Fibroblast of skin of left biceps (primary cell): ENCODE data around the gene NUCKS1.

Experiments
- DNase-seq, 2 experiments: peaks; one replicate each; pipeline ENCODE4 v3.0.0-alpha.2; 2013; ENCODE audit warnings: low read depth in 2 of 2

Gene NUCKS1

DNA sequence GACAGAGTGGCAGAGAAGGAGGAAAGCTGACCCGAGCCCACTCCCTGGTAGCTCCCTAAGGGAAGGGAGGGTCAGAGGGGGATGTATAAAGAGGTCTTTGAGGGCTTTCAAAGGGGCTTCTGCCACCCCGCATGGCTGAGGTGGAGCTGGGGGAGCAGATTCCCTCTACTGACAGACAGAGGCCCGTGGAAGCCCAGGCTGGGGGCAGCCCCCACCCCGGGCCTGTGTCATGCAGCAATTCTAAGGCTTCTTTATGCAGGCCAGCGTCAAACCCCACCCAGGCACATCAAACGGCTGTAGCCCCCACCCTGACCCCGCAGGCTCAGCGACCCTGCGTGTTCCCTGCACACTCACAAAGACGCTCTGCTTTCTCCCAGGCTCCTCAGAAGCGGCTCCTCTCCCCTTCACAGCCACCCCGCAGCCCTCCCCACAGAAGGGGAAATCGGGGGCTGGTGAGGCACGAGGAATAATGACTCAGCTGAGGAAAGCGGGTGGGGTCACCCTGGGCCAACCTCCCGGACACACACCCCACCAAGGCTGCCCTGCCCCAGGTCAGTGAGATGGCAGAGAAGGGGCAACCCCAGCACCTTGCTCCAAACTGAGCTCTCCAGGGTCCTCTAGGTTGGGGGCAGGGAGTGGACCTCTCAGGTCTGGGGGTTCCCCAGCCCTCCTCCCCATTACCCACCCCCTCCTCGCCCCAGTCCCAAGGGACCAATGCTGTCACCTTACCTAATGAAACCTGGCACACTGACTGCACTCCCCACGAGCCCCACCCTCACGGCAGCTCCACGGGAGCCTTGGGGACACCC, 80.4 kb downstream of the NUCKS1 start:
- DNase-seq, result no peak

DNA sequence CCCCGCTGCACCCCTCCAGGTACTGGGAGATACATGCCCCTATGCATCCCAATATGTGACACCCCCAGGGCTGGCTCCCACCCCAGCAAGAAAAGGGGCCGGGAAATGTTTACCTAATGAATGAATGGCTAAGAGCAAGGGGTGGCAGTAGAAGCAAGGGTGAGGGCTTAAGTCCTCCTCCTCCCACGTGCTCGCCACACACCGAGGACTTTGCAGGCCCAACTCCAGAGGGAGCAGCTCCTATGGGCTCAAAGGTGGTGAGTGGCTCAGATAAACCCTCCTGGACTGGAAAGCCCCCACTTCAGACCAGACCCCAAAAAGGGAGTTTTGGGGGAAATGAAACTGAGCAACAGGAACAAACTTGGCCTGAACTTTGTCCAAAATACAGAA, 81.0 kb downstream of the NUCKS1 start:
- DNase-seq, result no peak

DNA sequence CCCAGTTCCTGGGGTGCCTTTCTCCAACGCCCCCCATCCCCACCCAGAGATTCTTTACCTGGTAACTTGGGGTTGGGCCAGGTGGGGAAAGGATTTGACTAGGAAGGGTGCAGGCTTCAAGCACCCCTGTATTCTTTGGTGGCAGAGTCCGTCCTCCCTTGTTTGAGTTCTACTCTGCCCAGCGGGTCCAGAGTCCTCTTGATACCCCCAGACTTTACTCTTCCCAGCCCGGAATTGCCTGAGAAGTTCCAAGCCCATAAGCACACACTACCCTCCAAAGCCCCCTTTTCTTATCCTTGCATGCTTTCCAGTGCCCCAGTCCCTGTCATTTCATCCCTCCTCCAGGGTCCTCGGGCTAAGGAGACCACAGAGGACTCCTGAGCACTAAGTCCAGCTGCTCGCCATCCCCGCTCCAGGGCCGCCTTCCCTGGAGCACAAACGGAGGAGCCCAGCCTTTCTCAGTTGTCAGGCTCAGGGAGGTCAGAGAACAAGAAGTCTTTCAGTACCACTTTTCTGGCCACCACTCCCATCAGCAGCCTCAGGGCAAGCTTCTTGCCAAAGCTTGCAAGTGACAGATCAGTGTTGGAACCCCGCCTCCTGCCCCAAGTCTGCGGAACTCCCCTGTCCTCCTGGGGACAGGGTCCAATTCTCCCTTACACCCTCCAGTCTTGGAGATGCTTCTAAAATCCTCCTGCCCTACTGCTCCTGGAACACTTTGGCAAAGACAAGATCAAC, 81.9 kb downstream of the NUCKS1 start:
- no peak for DNase-seq

DNA sequence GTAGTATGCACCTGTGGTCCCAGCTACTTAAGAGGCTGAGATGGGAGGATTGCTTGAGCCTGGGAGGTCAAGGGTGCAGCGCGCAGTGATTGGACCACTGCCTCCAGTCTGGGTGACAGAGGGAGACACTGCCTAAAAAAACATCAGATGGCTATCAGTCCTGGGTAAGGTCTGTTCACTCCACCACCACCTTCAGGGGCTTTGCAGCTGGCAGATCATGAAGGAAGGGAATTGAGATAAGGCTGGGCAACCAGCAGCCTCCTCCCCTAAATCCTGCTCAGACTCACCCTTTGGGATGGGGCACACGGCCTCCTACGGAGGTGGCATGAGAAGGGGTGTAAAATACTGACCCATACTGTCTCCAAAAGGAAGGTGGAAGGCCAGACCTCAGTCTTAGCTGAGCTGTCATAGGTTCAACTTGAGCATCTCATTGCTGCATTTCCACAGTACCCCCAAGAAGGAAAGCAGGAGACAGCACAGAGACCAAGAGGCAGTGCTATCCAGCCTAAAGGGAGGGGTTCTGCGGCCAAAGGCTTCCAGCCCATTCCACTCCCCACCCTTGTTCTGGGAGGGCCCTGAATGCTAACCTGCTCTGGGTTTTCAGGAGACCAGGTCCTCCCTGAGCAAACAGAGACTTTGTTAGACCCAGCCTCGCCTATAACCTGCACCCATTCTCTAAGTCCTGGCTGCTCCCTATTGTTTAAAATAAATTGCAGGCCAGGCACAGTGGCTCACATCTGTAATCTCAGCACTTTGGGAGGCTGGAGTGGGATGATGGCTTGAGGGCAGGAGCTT, 83.4 kb downstream of the NUCKS1 start:
- no peak for DNase-seq

DNA sequence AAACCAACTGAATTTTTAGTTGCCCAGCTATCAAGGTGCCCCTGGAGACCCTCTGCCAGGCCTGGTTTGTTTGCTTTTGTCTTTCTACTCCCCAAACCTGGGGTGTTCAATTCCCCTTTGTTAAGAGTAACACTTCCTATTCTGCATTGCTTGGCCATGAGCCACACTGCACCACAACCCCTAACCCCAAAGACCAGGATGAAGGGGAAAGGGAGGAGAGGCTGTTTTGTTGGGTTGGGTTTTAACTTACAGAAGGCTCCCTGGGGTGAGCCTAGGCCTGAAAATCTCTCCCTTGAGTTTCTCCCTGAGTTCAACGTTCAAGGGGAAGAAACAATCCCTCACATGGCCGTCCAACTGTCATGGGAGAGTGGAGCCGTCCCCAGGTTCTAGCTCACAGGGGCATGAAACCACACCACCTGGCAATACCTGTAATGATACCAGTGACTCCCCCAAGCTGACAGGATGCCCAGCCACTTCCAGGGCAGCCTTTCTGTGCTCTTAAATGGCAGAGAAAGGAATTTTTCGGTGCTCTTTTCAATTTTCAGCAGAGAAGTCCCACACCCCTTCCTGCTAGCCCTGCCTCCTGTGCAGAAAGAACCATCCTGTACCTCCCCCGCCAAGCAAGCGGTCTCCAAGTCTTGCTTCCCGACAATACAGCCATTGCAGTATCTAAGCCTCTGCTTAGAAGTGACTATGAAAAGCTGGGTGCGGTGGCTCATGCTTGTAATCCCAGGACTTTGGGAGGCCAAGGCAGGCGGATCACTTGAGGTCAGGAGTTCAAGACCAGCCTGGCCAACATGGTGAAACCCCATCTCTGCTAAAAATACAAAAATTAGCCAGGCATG, 84.6 kb downstream of the NUCKS1 start:
- no peak for DNase-seq

DNA sequence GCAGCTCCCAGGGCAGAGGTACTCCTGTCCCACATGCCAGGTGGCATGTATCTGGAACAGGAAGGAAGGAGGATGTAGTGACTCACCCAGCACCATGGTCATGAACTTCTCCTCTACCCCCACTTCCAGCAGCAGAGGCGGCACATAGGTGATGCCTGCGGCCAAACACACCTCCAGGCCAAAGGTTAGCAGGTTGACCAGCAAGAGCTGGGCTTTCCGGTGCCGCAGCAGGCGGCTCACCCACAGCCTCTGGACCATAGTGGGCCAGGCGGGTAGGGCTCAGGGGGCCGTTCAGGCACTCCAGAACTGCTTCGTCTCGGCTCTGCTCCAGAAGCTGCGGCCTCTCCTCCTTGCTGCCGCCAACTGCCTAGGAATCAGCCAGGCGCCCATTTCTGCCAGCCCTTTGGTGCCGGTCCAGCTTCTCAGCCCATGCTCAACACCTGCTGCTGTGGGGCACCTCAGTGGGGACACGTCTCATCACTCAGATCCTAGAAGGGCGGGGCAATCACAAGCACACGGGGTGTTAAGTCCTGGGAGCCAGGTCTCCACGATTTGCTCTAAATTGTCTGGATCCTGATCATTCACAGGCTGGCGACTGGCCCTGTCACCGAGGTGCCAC, 85.5 kb downstream of the NUCKS1 start:
- no peak for DNase-seq

DNA sequence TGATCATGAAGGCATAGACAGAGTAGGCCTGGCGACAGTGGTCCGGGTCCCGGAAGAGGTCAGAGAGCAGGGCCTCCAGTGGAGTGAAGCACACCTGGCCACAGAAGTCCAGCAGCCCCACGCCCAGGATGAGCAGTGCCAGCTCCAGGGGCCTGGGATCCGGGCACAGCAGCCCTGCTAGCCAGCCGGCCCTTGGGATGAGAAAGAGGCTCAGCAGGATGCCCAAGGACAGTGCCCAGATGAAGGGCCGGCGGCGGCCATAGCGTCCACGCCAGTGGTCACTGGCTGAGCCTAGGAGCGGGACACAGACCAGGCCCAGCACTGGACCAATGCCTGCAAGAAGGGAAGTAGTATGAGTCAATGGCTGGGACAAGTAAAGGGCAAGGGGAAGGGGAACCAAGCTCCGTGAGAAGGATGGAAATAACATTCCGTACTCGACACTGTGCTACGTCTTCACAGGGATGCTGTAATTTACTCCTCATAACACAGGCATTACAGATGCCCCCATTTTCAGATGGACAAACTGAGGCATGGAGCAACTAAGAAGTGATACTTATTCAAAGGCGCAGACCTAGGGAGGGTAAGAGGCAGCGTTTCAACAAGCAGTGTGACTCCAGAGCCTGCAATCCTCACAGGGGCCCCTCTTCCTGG, 86.6 kb downstream of the NUCKS1 start:
- DNase-seq, result no peak
